HG02885 (cell line): ENCODE results near the gene PATE3.

ENCODE experiments used
- ATAC-seq: cut with Tn5 transposase; IDR thresholded peaks from one replicate; pipeline ENCODE4 v1.9.1; 2021; ENCODE audit warnings: mild to moderate bottlenecking; ENCODE audit not compliant: unreplicated experiment, poor library complexity

Gene PATE3

GRCh38 chr11:125835748-125836147 lies 47.8 kb downstream of the PATE3 start:
- ATAC-seq = no peak
